ENCODE data around the gene DSN1. TPM values are rescaled to one million over a fixed set of nuclear protein-coding genes. Genes with fewer than 3 reads are reported as not detected.
"Not testable (repeated sequence)": the region's sequence is repeated elsewhere in the genome, so short reads cannot be mapped to it uniquely, and the experiment has no call there.

DSN1 gene
- total RNA-seq, 1 donor from 2014 or later = 4.7 TPM

DNA sequence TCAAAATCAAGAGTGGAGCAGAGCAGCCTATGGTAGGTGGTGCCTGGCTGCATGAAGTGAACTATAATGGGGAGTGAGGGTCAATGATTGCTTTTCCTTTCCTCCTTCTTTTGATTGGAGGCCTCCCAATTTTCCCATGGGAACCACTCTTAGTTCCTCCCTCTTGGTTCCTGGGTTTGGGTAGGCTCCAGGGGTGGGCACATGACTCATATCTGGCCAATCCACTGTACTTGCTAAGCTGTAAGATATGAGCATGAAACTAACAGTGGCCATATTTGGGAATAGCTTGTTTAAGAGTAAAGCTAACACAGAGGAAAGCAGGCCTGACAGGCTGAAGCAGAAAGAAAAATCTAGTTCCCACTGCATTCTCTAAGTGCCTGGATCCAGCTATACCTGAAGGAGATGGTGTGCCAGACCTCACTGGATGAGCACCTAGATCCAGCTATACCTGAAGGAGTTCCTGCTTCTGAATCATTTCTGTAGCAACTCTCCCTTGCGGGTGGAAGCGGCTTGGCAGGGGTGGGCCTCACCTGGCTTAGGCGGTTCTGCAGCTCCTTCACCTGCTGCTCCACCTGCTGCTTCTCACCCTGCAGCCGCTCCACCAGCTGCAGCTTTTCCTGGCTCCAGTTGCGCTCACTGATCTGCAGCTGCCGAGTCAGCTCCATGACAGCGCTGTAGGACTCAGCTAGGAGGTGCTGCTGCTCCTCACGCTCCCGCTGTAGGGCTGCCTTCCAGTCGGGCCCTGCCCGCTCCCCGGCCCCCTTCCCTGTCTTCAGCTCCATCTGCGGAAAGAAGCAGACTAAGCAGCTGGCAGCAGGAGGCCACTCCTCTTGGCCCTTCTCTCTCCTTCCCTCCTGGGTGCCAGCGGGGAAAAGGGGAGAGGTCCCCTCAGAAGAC, 29.0 kb upstream of the DSN1 start:
- intact Hi-C loops (cut with DNase I) = no loop called here
- Histone ChIP-seq H3K36me3 (peaks cover 0 to 91% of the 10 kb centered on the region in 2 donors), H3K4me1 (no peaks in the 10 kb centered on the region), H3K27me3 (no peaks in the 10 kb centered on the region), H3K4me3 (no peak overlapping the region), H3K9me3 (no peaks in the 10 kb centered on the region), H3K27ac (no peak overlapping the region)
- TF ChIP-seq POLR2AphosphoS5 (IDR thresholded peaks at IDR 0.05; ENCODE audit: insufficient read depth in 1 of 2, low read depth in 1 of 2) = no peak
- no peak for TF ChIP-seq POLR2A (IDR thresholded peaks at IDR 0.05)
- TF ChIP-seq, protein P1, sequence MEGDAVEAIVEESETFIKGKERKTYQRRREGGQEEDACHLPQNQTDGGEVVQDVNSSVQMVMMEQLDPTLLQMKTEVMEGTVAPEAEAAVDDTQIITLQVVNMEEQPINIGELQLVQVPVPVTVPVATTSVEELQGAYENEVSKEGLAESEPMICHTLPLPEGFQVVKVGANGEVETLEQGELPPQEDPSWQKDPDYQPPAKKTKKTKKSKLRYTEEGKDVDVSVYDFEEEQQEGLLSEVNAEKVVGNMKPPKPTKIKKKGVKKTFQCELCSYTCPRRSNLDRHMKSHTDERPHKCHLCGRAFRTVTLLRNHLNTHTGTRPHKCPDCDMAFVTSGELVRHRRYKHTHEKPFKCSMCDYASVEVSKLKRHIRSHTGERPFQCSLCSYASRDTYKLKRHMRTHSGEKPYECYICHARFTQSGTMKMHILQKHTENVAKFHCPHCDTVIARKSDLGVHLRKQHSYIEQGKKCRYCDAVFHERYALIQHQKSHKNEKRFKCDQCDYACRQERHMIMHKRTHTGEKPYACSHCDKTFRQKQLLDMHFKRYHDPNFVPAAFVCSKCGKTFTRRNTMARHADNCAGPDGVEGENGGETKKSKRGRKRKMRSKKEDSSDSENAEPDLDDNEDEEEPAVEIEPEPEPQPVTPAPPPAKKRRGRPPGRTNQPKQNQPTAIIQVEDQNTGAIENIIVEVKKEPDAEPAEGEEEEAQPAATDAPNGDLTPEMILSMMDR (IDR thresholded peaks at IDR 0.05) = no peak
- no peak for DNase-seq (ENCODE audit: extremely low spot score in 2 of 2)

DNA sequence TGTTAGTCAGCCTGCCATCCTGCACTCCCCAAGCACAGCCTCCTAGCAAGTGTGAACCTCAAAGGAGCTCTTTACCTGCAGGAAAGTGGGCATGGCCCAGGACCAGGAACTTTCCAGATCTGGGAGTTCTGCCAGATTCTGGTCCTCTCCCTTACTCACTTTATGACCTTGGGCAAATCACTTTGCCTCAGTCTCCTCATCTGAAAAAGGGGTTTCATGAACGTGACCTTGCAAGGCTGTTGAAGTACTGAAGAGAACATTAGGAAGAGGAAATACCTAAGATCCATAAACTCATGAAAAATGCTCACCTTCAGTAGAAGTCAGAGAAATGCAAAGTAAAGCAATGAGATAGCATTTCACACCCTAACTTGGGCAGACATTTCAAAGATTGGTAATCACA, 26.8 kb upstream of the DSN1 start:
- H3K36me3 ChIP-seq = peaks cover 0 to 90% of the 10 kb centered on the region in 2 donors
- H3K27me3 ChIP-seq = no peaks in the 10 kb centered on the region
- no peak overlapping the region for H3K4me3 ChIP-seq
- no peak overlapping the region for H3K27ac ChIP-seq
- TF ChIP-seq POLR2A (IDR thresholded peaks at IDR 0.05) (no peak), POLR2AphosphoS5 (IDR thresholded peaks at IDR 0.05; ENCODE audit: insufficient read depth in 1 of 2, low read depth in 1 of 2) (no peak)
- intact Hi-C loops (cut with DNase I) = no loop called here
- no peaks in the 10 kb centered on the region for H3K9me3 ChIP-seq
- no peaks in the 10 kb centered on the region for H3K4me1 ChIP-seq
- no peak for DNase-seq (ENCODE audit: extremely low spot score in 2 of 2)

DNA sequence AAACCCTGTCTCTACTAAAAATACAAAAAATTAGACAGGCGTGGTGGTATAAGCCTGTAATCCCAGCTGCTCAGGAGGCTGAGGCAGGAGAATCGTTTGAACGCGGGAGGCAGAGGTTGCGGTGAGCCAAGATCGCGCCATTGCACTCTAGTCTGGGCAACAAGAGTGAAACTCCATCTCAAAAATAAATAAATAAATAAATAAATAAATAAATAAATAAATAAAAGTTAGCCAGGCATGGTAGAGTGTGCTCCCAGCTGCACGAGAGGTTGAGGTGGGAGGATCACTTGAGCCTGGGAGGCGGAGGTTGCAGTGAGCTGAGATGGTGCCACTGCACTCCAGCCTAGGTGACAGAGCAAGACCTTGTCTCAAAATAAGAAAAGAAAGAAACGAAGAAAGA, 25.8 kb upstream of the DSN1 start:
- peaks cover 0 to 79% of the 10 kb centered on the region in 2 donors for H3K36me3 ChIP-seq
- DNase-seq (ENCODE audit: extremely low spot score in 2 of 2); H3K4me3 ChIP-seq; H3K27ac ChIP-seq; H3K9me3 ChIP-seq; intact Hi-C loops (cut with DNase I); H3K27me3 ChIP-seq; H3K4me1 ChIP-seq: not testable (repeated sequence)

DNA sequence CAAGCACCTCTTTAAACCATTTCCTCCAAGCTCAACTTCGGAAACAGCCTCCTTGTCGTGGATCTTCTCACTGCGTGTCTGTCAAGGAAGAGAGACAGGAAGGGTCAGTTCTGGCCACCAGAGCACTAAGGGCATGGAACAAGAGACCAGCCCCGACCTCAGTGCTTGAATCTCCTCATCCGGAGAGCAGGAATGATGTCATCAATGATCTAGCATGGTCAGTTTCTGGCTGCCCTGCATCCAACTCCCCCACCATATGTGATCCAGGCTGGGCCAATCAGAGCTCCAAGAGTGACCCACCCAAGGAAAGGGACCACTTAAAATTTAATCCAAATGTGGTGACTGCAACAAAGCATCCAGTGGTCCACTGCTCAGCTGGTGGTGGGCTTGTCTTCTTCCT, 23.3 kb upstream of the DSN1 start:
- H3K27ac ChIP-seq = no peak overlapping the region
- H3K9me3 ChIP-seq = no peaks in the 10 kb centered on the region
- no peak for TF ChIP-seq POLR2AphosphoS5 (IDR thresholded peaks at IDR 0.05; ENCODE audit: insufficient read depth in 1 of 2, low read depth in 1 of 2)
- no peak for TF ChIP-seq POLR2A (IDR thresholded peaks at IDR 0.05)
- no peak overlapping the region for H3K4me3 ChIP-seq
- peaks cover 0 to 82% of the 10 kb centered on the region in 2 donors for H3K36me3 ChIP-seq
- intact Hi-C loops (cut with DNase I) = no loop called here
- H3K4me1 ChIP-seq = peaks cover 7% of the 10 kb centered on the region
- H3K27me3 ChIP-seq = no peaks in the 10 kb centered on the region
- no peak for DNase-seq (ENCODE audit: extremely low spot score in 2 of 2)

DNA sequence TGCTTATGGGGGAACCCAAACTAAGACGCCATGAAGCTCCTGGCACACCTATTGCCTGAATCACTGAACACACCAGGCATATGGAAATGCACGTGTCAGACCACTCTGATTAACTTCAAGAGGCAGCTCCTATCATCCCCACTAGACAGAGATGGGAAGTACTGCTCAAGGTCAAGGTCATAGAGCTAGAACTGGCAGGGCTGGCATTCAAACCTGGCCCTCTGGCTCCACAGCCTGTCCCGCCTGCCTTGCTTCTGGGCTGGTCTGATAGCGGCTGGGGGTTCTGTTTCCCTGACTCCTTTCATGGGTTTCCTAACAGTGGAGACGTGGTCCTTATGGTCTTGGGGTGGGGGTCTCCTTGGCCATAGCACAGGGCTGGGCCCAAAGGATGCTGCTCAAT, 22.6 kb upstream of the DSN1 start:
- TF ChIP-seq POLR2AphosphoS5 (IDR thresholded peaks at IDR 0.05; ENCODE audit: insufficient read depth in 1 of 2, low read depth in 1 of 2) (no peak), POLR2A (IDR thresholded peaks at IDR 0.05) (no peak)
- TF ChIP-seq, protein P1 (IDR thresholded peaks at IDR 0.05) = no peak

DNA sequence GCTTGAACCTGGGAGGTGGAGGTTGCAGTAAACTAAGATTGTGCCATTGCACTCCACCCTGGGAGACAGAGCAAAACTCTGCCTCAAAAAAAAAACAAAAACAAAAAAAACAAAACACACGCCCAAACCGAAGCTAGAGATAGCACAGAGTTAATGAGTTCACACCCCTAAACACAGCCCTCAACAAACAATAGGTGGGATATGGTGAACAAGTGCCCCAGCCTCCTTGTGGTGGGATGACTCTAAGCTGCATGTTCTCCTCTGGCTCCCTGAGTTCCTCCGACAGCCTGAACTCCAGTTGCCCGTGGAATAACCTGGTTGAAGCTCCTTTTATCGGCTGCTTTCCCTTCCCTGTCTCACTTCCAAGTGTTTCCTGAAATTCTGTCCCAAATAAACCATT, 22.1 kb upstream of the DSN1 start:
- Histone ChIP-seq H3K4me1 (peaks cover 7% of the 10 kb centered on the region), H3K36me3 (peaks cover 0 to 75% of the 10 kb centered on the region in 2 donors), H3K9me3 (no peaks in the 10 kb centered on the region), H3K4me3 (no peak overlapping the region), H3K27me3 (no peaks in the 10 kb centered on the region), H3K27ac (no peak overlapping the region)
- DNase-seq (ENCODE audit: extremely low spot score in 2 of 2) = no peak
- TF ChIP-seq, protein P1 (IDR thresholded peaks at IDR 0.05) = no peak
- TF ChIP-seq POLR2AphosphoS5 (IDR thresholded peaks at IDR 0.05; ENCODE audit: insufficient read depth in 1 of 2, low read depth in 1 of 2) = no peak
- no peak for TF ChIP-seq POLR2A (IDR thresholded peaks at IDR 0.05)
- intact Hi-C loops (cut with DNase I) = no loop called here

More for the DNA sequence above, 22.6 kb upstream of the DSN1 start:
- no peaks in the 10 kb centered on the region for H3K9me3 ChIP-seq
- no peak overlapping the region for H3K4me3 ChIP-seq
- no peaks in the 10 kb centered on the region for H3K27me3 ChIP-seq
- intact Hi-C loops (cut with DNase I) = no loop called here
- DNase-seq (ENCODE audit: extremely low spot score in 2 of 2) = no peak
- H3K4me1 ChIP-seq = peaks cover 7% of the 10 kb centered on the region
- H3K36me3 ChIP-seq = peaks cover 0 to 77% of the 10 kb centered on the region in 2 donors
- H3K27ac ChIP-seq = no peak overlapping the region

Measured in vagina (tissue), 2 donors.